ENCODE data around the gene ABL1. TPM values are rescaled to one million over a fixed set of nuclear protein-coding genes. Genes with fewer than 3 reads are reported as not detected.

Gene ABL1
- total RNA-seq, 1 donor, result 94.8 TPM

- TF ChIP-seq, protein P1, sequence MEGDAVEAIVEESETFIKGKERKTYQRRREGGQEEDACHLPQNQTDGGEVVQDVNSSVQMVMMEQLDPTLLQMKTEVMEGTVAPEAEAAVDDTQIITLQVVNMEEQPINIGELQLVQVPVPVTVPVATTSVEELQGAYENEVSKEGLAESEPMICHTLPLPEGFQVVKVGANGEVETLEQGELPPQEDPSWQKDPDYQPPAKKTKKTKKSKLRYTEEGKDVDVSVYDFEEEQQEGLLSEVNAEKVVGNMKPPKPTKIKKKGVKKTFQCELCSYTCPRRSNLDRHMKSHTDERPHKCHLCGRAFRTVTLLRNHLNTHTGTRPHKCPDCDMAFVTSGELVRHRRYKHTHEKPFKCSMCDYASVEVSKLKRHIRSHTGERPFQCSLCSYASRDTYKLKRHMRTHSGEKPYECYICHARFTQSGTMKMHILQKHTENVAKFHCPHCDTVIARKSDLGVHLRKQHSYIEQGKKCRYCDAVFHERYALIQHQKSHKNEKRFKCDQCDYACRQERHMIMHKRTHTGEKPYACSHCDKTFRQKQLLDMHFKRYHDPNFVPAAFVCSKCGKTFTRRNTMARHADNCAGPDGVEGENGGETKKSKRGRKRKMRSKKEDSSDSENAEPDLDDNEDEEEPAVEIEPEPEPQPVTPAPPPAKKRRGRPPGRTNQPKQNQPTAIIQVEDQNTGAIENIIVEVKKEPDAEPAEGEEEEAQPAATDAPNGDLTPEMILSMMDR (IDR thresholded peaks at IDR 0.05; ENCODE audit: extremely low read depth, low read depth, low read length), result no peak
- H3K36me3 ChIP-seq (ENCODE audit: insufficient read depth, low read length), result peaks cover 13% of the 10 kb centered on the region
- peaks cover 89% of the 10 kb centered on the region for H3K79me2 ChIP-seq (ENCODE audit: insufficient read depth, low read length)
- H3K4me3 ChIP-seq (ENCODE audit: insufficient read depth, low read length), result peak overlapping the region; percentile 95
- peak overlapping the region; percentile 97 for H3K4me2 ChIP-seq (ENCODE audit: insufficient read depth, low read length)
- no peaks in the 10 kb centered on the region for H3K27me3 ChIP-seq (ENCODE audit: insufficient read depth, low read length)
- peaks cover 29% of the 10 kb centered on the region for H4K20me1 ChIP-seq (ENCODE audit: insufficient read depth, low read length)
- no peaks in the 10 kb centered on the region for H3K9me3 ChIP-seq (ENCODE audit: low read depth, low read length)
- peaks cover 57% of the 10 kb centered on the region for H3K4me1 ChIP-seq (ENCODE audit: insufficient read depth, low read length)
- H3K27ac ChIP-seq (ENCODE audit: low read depth, low read length), result peak overlapping the region; percentile 96
- DNase-seq (ENCODE audit: insufficient read length, low spot score, missing footprints), result peak; percentile 66
- H2AFZ ChIP-seq (ENCODE audit: low read length), result no peak overlapping the region
Measured at GRCh38 chr9:130837643-130838042, 2.6 kb downstream of the ABL1 start.

- Histone ChIP-seq H3K9me3 (ENCODE audit: low read depth, low read length) (no peaks in the 10 kb centered on the region), H3K4me3 (ENCODE audit: insufficient read depth, low read length) (peak overlapping the region; percentile 35), H2AFZ (ENCODE audit: low read length) (no peak overlapping the region), H4K20me1 (ENCODE audit: insufficient read depth, low read length) (peaks cover 44% of the 10 kb centered on the region), H3K4me2 (ENCODE audit: insufficient read depth, low read length) (peak overlapping the region; percentile 97), H3K36me3 (ENCODE audit: insufficient read depth, low read length) (peaks cover 15% of the 10 kb centered on the region), H3K79me2 (ENCODE audit: insufficient read depth, low read length) (peaks cover 97% of the 10 kb centered on the region), H3K4me1 (ENCODE audit: insufficient read depth, low read length) (peaks cover 60% of the 10 kb centered on the region), H3K27me3 (ENCODE audit: insufficient read depth, low read length) (no peaks in the 10 kb centered on the region), H3K27ac (ENCODE audit: low read depth, low read length) (peak overlapping the region; percentile 96)
- no peak for DNase-seq (ENCODE audit: insufficient read length, low spot score, missing footprints)
- TF ChIP-seq, protein P1 (IDR thresholded peaks at IDR 0.05; ENCODE audit: extremely low read depth, low read depth, low read length), result no peak
Measured at GRCh38 chr9:130839132-130840111, 4.4 kb downstream of the ABL1 start.

- TF ChIP-seq, protein P1 (IDR thresholded peaks at IDR 0.05; ENCODE audit: extremely low read depth, low read depth, low read length), result no peak
- no peak overlapping the region for H3K4me3 ChIP-seq (ENCODE audit: insufficient read depth, low read length)
- H3K27me3 ChIP-seq (ENCODE audit: insufficient read depth, low read length), result no peaks in the 10 kb centered on the region
- no peaks in the 10 kb centered on the region for H3K9me3 ChIP-seq (ENCODE audit: low read depth, low read length)
- H3K4me1 ChIP-seq (ENCODE audit: insufficient read depth, low read length), result peaks cover 82% of the 10 kb centered on the region
- no peak overlapping the region for H3K4me2 ChIP-seq (ENCODE audit: insufficient read depth, low read length)
- no peak overlapping the region for H2AFZ ChIP-seq (ENCODE audit: low read length)
- peaks cover 15% of the 10 kb centered on the region for H3K36me3 ChIP-seq (ENCODE audit: insufficient read depth, low read length)
- DNase-seq (ENCODE audit: insufficient read length, low spot score, missing footprints), result no peak
- peak overlapping the region; percentile 49 for H3K27ac ChIP-seq (ENCODE audit: low read depth, low read length)
- peaks cover 80% of the 10 kb centered on the region for H3K79me2 ChIP-seq (ENCODE audit: insufficient read depth, low read length)
- H4K20me1 ChIP-seq (ENCODE audit: insufficient read depth, low read length), result peaks cover 40% of the 10 kb centered on the region
Measured at GRCh38 chr9:130842545-130842944, 7.5 kb downstream of the ABL1 start.
